Measurements from ENCODE around the gene INSIG2. TPM values are rescaled to one million over a fixed set of nuclear protein-coding genes. Genes with fewer than 3 reads are reported as not detected.

INSIG2 gene
- total and polyA plus RNA-seq, 2 of the 8 experiments (the other 6 are each of a cell fraction or from before 2014, with no cell fraction given): 7.0 to 11.2 TPM

- TF ChIP-seq RAD21 (IDR thresholded peaks at IDR 0.05 in 1 of 2, conservative IDR thresholded peaks at IDR 0.05 in 1 of 2; ENCODE audit: low read depth in 2 of 2, low read length in 2 of 2): no peak
- TF ChIP-seq ZNF274 (IDR thresholded peaks at IDR 0.05; ENCODE audit: borderline replicate concordance, extremely low read depth, low read length): no peak
- TF ChIP-seq SIX5 (IDR thresholded peaks at IDR 0.05; ENCODE audit: low read depth, low read length): no peak
- no peak for TF ChIP-seq CTCF (IDR thresholded peaks at IDR 0.05; ENCODE audit: control extremely low read depth in 1 of 3, insufficient read depth in 1 of 3, low read depth in 1 of 3, low read length in 3 of 3)
Measured at GRCh38 chr2:118145806-118146205, 57.5 kb downstream of the INSIG2 start (continued).
